NCI-H748 treated with DMSO at 0.1 percent for 48 hours (cell line): ENCODE data around the gene SPAG7.
"Not testable (repeated sequence)": the region's sequence is repeated elsewhere in the genome, so short reads cannot be mapped to it uniquely, and the experiment has no call there.

Experiments
- DNase-seq: peaks from one replicate; lab custom pipeline; 2025; lab: John Stamatoyannopoulos, UW

Gene SPAG7

GRCh38 chr17:4938069-4938491 is 29.5 kb downstream of the SPAG7 start:
- no peak for DNase-seq

GRCh38 chr17:4937553-4937952 is 30.1 kb downstream of the SPAG7 start:
- no peak for DNase-seq

DNA sequence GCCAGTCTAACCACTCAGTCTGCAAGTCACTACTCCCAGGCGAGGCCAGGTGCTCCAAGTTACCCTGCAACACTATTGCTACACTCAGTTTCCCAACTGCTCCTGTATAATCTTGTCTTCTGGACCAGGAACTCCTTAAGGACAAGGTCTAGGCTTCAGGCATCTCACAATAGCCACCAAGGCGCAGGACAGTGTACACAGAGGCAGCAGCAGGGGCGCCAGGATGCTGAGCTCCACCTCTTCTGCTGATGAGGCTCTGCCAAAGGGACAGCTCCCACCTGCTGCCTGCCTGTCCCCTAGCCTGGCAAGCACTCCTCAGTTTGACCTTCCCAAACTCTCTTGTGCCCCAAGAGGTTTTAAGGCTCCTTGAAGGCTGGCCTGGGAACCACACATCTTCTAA is 31.2 kb downstream of the SPAG7 start:
- DNase-seq = no peak

- no peak for DNase-seq
Measured at GRCh38 chr17:4935650-4936049, 32.0 kb downstream of the SPAG7 start.

DNA sequence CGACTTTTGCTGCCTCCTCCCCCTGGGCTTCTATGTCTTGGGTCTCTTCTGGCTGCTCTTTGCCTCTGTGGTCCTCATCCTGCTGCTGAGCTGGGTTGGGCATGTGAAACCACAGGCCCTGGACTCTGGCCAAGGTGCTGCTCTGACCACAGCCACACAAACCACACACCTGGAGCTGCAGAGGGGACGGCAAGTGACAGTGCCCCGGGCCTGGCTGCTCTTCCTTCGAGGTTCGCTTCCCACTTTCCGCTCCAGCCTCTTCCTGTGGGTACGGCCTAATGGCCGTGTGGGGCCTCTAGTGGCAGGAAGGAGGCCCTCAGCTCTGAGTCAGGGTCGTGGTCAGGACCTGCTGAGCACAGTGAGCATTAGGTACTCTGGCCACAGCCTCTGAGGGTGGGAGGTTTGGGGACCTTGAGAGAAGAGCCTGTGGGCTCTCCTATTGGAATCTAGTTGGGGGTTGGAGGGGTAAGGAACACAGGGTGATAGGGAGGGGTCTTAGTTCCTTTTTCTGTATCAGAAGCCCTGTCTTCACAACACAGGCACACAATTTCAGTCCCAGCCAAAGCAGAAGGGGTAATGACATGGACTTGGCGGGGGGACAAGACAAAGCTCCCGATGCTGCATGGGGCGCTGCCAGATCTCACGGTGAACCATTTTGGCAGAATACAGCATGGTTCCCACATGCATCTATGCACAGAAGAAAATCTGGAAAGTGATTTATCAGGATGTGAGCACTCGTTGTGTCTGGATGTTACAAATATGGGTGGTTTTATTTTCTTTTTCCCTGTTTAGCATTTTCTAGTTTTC is 33.2 kb downstream of the SPAG7 start:
- DNase-seq = no peak

GRCh38 chr17:4933646-4934045 is 34.0 kb downstream of the SPAG7 start:
- no peak for DNase-seq

DNA sequence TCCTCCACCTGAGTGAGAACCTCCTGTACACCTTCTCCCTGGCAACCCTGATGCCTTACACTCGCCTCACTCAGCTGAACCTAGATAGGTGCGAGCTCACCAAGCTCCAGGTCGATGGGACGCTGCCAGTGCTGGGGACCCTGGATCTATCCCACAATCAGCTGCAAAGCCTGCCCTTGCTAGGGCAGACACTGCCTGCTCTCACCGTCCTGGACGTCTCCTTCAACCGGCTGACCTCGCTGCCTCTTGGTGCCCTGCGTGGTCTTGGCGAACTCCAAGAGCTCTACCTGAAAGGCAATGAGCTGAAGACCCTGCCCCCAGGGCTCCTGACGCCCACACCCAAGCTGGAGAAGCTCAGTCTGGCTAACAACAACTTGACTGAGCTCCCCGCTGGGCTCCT is 34.9 kb downstream of the SPAG7 start:
- DNase-seq = no peak

DNA sequence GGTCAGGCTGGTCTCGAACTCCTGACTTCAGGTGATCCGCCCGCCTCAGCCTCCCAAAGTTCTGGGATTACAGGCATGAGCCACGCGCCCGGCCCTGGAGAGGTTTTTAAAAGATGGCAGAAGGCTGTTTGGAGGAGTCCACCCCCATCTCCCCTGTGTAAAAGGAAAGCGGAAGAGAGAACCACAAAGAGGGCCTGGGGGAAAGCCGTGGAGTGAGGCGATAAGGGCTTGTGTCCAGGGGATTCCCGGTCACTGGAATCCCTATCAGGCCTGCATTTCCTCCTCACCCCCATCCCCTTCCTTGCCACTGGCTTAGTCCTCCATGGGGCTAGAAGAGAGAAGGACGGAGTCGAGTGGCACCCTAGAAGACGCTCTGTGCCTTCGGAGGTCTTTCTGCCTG is 35.7 kb downstream of the SPAG7 start, which contains the start of gene GP1BA:
Gene GP1BA, plus strand, starts transcription at position 315 of the 400 bp plus-strand sequence. CDS start 328 bp downstream, outside the sequence.
- DNase-seq = no peak

DNA sequence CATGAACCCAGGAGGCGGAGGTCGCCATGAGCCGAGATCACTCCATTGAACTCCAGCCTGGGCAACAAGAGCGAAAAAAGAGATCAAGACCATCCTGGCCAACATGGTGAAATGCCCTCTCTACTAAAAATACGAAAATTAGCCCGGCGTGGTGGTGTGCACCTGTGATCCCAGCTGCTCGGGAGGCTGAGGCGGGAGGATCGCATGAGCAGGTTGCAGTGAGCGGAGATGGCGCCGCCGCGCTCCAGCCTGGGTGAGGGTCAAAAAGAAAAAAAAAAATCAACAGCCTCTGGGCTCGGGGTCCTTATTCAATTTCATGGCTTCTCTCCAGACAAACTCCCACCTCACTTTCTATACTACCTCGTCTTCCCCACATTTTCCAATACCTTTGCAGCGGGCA is 38.7 kb downstream of the SPAG7 start:
- DNase-seq = no peak

DNA sequence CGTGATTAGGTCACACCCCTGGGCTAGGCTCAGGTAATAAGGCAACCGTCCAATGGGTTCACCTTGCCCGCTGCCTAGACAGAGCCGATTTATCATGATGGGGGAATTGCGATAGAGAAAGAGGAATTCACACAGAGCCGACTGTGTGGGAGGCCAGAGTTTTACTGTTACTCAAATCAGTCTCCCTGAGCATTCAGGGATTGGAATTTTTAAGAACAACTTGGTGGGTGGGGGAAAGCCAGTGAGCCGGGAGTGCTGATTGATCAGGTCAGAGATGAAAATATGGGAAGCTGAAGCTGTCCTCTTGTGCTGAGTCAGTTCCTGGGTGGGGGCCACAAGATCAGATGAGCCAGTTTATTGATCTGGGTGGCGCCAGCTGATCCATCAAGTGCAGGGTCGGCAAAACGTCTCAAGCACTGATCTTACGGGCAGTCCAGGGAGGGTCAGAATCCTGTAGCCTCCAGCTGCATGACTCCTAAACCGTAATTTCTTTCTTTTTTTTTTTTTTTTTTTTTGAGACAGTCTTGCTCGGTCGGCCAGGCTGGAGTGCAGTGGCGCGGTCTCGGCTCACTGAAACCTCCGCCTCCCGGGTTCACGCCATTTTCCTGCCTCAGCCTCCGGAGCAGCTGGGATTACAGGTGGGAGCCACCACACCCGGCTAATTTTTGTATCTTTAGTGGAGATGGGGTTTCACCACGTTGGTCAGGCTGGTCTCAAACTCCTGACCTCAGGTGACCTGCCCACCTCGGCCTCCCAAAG is 40.9 kb downstream of the SPAG7 start:
- not testable (repeated sequence) for DNase-seq

DNA sequence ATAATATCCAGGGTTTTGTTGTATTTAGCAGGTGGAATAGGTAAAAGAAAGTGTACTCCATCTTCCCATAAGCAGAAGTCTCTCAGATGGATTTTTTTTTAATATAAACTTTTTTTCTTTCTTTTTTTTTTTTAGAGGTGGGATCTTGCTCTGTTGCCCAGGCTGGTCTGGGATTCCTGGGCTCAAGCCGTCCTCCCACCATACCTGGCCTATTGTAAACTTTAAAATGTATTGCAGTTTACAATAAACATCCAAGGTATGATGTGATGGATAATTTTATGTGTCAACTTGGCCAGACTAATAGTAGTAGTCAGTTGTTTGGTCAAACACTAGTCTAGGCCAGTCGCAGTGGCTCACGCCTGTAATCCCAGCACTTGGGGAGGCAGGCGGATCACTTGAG is 46.3 kb downstream of the SPAG7 start:
- DNase-seq = no peak

DNA sequence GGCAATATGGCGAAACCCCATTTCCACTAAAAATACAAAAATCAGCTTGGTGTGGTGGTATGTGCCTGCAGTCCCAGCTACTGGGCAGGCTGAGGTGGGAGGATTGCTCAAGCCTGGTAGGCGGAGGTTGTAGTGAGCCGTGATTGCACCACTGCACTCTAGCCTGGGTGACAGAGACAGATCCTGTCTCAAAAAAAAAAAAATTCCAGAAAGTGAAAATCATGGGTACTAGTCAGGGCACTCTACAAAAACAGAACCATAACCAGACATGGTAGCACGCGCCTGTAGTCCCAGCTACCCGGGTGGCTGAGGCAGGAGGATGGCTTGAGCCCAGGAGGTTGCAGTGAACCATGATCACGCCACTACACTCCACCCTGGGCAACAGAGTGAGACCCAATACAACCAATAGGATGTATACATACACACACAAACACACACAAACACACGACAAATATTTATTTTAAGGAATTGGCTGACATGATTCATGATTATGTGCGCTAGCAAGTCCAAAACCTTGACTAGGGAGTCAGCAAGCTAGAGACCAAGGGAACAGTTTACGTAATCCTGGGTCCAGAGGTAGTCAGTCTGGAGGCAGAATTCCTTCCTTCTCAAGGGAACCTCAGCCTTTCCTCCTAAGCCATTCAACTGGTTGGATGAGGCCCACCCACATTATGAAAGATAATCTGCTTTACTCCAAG is 47.1 kb downstream of the SPAG7 start:
- no peak for DNase-seq

- DNase-seq = no peak
Measured at GRCh38 chr17:4919511-4920047, 48.0 kb downstream of the SPAG7 start.

DNA sequence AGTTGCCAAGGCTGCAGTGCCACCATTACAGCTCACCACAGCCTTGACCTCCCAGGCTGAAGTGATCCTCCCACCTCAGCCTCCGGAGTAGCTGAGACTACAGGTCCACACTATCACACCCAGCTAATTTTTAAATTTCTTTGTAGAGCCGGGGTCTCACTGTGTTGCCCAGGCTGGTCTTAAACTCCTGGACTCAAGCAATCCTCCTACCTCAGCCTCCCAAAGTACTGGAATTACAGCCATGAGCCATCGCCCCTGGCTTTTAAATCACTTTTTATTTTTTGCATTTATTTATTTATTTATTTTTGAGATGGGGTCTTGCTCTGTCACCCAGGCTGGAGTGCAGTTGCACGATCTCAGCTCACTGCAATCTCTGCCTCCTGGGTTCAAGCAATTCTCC is 53.1 kb downstream of the SPAG7 start:
- DNase-seq = not testable (repeated sequence)

DNA sequence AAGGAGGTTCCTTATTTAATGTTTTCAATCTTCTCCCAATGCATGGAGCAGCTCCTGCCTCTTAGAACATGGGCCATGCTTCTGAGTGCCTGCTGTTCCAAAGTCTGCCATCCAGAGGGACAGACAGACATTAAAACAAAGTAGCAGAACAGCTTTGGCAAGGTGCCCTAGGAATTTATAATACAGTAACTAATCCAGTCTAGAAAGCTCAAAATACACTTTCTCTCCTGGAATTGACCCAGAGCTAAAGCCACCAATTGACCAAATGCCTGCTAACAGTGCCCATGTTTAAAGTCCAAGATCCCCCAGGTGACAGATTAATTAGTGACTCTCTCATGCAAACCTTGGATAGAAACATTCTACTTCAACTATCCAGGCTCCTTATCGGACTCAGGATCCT is 53.6 kb downstream of the SPAG7 start:
- DNase-seq = no peak
